HEK293 (cell line): Measurements from ENCODE around the gene RNF145.
A peak's percentile ranks its signal among the peaks of the same experiment; 100 is the strongest.

Source experiments
- CTCF ChIA-PET: fragments of 350-600 bp; formaldehyde crosslinking; extraction: SDS; loops from one replicate; lab custom pipeline; 2021; ENCODE audit warnings: antibody characterized with exemption; lab: Yijun Ruan, JAX
- POLR2A ChIA-PET: fragments of 300-600 bp; formaldehyde crosslinking; extraction: SDS; loops from one replicate; lab custom pipeline; 2020; ENCODE audit warnings: antibody characterized with exemption, inconsistent platforms; lab: Yijun Ruan, JAX
- H3K27ac ChIP-seq: fragments of 200-500 bp; sonication (Bioruptor generic); 2 replicates; pipeline ENCODE4 v1.5.1; 2014; ENCODE audit warnings: low read depth, low read length, control low read depth, inconsistent platforms; ENCODE audit errors: extremely low read depth
- H3K36me3 ChIP-seq, 2 experiments: fragments of 200-500 bp in 1 of 2; sonication (Bioruptor generic) in 1 of 2; 1 replicate in 1 of 2; 2 replicates in 1 of 2; pipeline ENCODE4 v1.5.1; 2014 to 2017; ENCODE audit warnings: inconsistent platforms in 2 of 2, low read length in 2 of 2; ENCODE audit not compliant: control insufficient read depth in 2 of 2, insufficient read depth in 1 of 2
- H3K4me1 ChIP-seq: fragments of 200-500 bp; sonication (Bioruptor generic); 2 replicates; pipeline ENCODE4 v1.5.1; 2014; ENCODE audit warnings: mild to moderate bottlenecking, low read length, inconsistent platforms; ENCODE audit not compliant: control insufficient read depth, insufficient read depth
- H3K4me3 ChIP-seq: 2 replicates; pipeline ENCODE4 v1.5.1; 2011; ENCODE audit warnings: low read depth, mild to moderate bottlenecking, control low read depth, low read length, moderate library complexity
- H3K9me3 ChIP-seq: fragments of 200-500 bp; sonication (Bioruptor generic); 2 replicates; pipeline ENCODE4 v1.5.1; 2014; ENCODE audit warnings: low read depth, low read length, inconsistent platforms; ENCODE audit not compliant: control insufficient read depth, insufficient read depth
- EGR2 ChIP-seq: fragments of 450-650 bp; formaldehyde crosslinking; IDR thresholded peaks from 2 replicates; pipeline ENCODE4 v1.5.1; 2016; ENCODE audit warnings: low read depth, missing biosample characterization, missing genetic modification characterization
- FEZF1 ChIP-seq: fragments of 450-650 bp; formaldehyde crosslinking; IDR thresholded peaks from 2 replicates; pipeline ENCODE4 v1.5.1; 2016; ENCODE audit warnings: missing biosample characterization, missing genetic modification characterization
- GLIS1 ChIP-seq: fragments of 450-650 bp; formaldehyde crosslinking; IDR thresholded peaks from 2 replicates; pipeline ENCODE4 v1.5.1; 2016; ENCODE audit warnings: missing biosample characterization, missing genetic modification characterization
- RBAK ChIP-seq: fragments of 450-650 bp; formaldehyde crosslinking; IDR thresholded peaks from 2 replicates; pipeline ENCODE4 v1.5.1; 2016; ENCODE audit warnings: missing biosample characterization, missing genetic modification characterization
- SETDB1 ChIP-seq: IDR thresholded peaks from one replicate; pipeline ENCODE4 v1.6.1; 2017; ENCODE audit warnings: mild to moderate bottlenecking, low read length, moderate library complexity, mixed read lengths; ENCODE audit not compliant: insufficient read length
- WT1 ChIP-seq: fragments of 450-650 bp; formaldehyde crosslinking; IDR thresholded peaks from 2 replicates; pipeline ENCODE4 v1.5.1; 2016; ENCODE audit warnings: missing biosample characterization, missing genetic modification characterization
- ZBTB17 ChIP-seq: fragments of 450-650 bp; formaldehyde crosslinking; IDR thresholded peaks from 2 replicates; pipeline ENCODE4 v1.5.1; 2016; ENCODE audit warnings: missing biosample characterization, missing genetic modification characterization
- ZNF239 ChIP-seq: fragments of 450-650 bp; formaldehyde crosslinking; IDR thresholded peaks from 2 replicates; pipeline ENCODE4 v1.5.1; 2016; ENCODE audit warnings: missing biosample characterization, missing genetic modification characterization
- ZNF391 ChIP-seq: fragments of 450-650 bp; formaldehyde crosslinking; IDR thresholded peaks from 2 replicates; pipeline ENCODE4 v1.5.1; 2016; ENCODE audit warnings: low read depth, missing biosample characterization, missing genetic modification characterization, borderline replicate concordance
- ZNF530 ChIP-seq: fragments of 450-650 bp; formaldehyde crosslinking; IDR thresholded peaks from 2 replicates; pipeline ENCODE4 v1.5.1; 2016; ENCODE audit warnings: low read depth, missing biosample characterization, missing genetic modification characterization
- ZNF585B ChIP-seq: fragments of 450-650 bp; formaldehyde crosslinking; IDR thresholded peaks from 2 replicates; pipeline ENCODE4 v1.5.1; 2016; ENCODE audit warnings: missing biosample characterization, missing genetic modification characterization
- ZNF701 ChIP-seq: fragments of 450-650 bp; formaldehyde crosslinking; IDR thresholded peaks from 2 replicates; pipeline ENCODE4 v1.5.1; 2016; ENCODE audit warnings: missing biosample characterization, missing genetic modification characterization
- ZNF76 ChIP-seq: fragments of 450-650 bp; formaldehyde crosslinking; IDR thresholded peaks from 2 replicates; pipeline ENCODE4; 2016; ENCODE audit warnings: low read depth, missing biosample characterization, missing genetic modification characterization, borderline replicate concordance
- TF ChIP-seq, protein P1 (sequence below): fragments of 450-650 bp; formaldehyde crosslinking; IDR thresholded peaks from 2 replicates; pipeline ENCODE4 v1.5.1; 2016; ENCODE audit warnings: missing biosample characterization, missing genetic modification characterization, borderline replicate concordance
- TF ChIP-seq, protein P2 (sequence below): fragments of 450-650 bp; formaldehyde crosslinking; IDR thresholded peaks from 2 replicates; pipeline ENCODE4 v1.5.1; 2016; ENCODE audit warnings: missing biosample characterization, missing genetic modification characterization
- TF ChIP-seq, protein P3 (sequence below): fragments of 450-650 bp; formaldehyde crosslinking; IDR thresholded peaks from 2 replicates; pipeline ENCODE4 v1.5.1; 2016; ENCODE audit warnings: missing biosample characterization, missing genetic modification characterization
- TF ChIP-seq, protein P4 (sequence below): fragments of 450-650 bp; formaldehyde crosslinking; IDR thresholded peaks from 2 replicates; pipeline ENCODE4 v1.5.1; 2017; ENCODE audit warnings: missing biosample characterization, mild to moderate bottlenecking, missing genetic modification characterization, moderate library complexity
- TF ChIP-seq, protein P5 (sequence below): fragments of 450-650 bp; formaldehyde crosslinking; IDR thresholded peaks from 2 replicates; pipeline ENCODE4 v1.5.1; 2016; ENCODE audit warnings: missing biosample characterization, missing genetic modification characterization, low read depth
- TF ChIP-seq, protein P6 (sequence below): fragments of 450-650 bp; formaldehyde crosslinking; IDR thresholded peaks from 2 replicates; pipeline ENCODE4 v1.5.1; 2017; ENCODE audit warnings: missing biosample characterization, missing genetic modification characterization
- TF ChIP-seq, protein P7 (sequence below): fragments of 450-650 bp; formaldehyde crosslinking; optimal IDR thresholded peaks from 2 replicates; pipeline ENCODE3; 2016; ENCODE audit warnings: missing biosample characterization, mild to moderate bottlenecking, missing genetic modification characterization
- TF ChIP-seq, protein P8 (sequence below): fragments of 450-650 bp; formaldehyde crosslinking; conservative IDR thresholded peaks from 2 replicates; pipeline ENCODE4 v1.5.1; 2016; ENCODE audit warnings: low read depth, missing biosample characterization, missing genetic modification characterization

The RNF145 gene

DNA sequence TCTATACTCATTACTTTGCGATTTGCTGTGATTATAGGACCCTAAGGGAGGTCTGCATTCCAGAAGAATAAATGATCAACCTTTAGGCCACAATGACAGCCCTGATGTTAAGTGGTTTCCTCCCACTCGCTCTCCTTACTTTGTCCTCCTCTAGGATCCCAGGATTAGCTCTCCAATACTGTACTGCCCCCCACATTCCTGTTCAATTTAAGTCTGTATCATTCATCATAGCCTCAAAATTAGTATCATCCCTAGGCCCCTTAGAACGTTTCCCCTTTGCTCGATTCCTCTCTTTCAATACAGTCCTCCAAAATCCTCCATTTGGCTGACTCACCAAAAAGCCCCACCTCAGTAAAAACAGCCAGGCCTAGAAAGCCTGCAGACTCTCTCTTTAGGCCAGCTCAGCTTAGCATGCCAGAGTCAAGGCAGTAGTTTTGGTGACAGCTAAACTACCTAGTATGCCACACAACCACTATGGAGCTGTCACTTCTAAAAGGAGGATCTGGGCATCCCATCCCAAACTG lies 24.4 kb downstream of the RNF145 start:
- CTCF ChIA-PET = interaction anchor here (0.6 kb wide), 2 partner anchors 25 to 364 kb away, joined by 3 read pairs; no protein-coding TSS in a partner anchor
- Histone ChIP-seq H3K36me3 (peaks cover under 1 to 13% of the 10 kb centered on the region in 2 experiments; a peak in 2 of 3 replicates), H3K4me3 (no peak overlapping the region), H3K27ac (no peak overlapping the region), H3K9me3 (no peaks in the 10 kb centered on the region), H3K4me1 (peaks cover 21% of the 10 kb centered on the region)
- POLR2A ChIA-PET = interaction anchor here (0.7 to 1.4 kb wide), 2 partner anchors 15 to 24 kb away, joined by 3 to 4 read pairs; no protein-coding TSS in a partner anchor
- TF ChIP-seq ZNF391 (tag by site-specific recombination) = no peak
- TF ChIP-seq ZNF76 (tag by site-specific recombination) = no peak
- TF ChIP-seq, protein P1, sequence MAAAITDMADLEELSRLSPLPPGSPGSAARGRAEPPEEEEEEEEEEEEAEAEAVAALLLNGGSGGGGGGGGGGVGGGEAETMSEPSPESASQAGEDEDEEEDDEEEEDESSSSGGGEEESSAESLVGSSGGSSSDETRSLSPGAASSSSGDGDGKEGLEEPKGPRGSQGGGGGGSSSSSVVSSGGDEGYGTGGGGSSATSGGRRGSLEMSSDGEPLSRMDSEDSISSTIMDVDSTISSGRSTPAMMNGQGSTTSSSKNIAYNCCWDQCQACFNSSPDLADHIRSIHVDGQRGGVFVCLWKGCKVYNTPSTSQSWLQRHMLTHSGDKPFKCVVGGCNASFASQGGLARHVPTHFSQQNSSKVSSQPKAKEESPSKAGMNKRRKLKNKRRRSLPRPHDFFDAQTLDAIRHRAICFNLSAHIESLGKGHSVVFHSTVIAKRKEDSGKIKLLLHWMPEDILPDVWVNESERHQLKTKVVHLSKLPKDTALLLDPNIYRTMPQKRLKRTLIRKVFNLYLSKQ (tag by site-specific recombination) = no peak
- TF ChIP-seq, protein P2, sequence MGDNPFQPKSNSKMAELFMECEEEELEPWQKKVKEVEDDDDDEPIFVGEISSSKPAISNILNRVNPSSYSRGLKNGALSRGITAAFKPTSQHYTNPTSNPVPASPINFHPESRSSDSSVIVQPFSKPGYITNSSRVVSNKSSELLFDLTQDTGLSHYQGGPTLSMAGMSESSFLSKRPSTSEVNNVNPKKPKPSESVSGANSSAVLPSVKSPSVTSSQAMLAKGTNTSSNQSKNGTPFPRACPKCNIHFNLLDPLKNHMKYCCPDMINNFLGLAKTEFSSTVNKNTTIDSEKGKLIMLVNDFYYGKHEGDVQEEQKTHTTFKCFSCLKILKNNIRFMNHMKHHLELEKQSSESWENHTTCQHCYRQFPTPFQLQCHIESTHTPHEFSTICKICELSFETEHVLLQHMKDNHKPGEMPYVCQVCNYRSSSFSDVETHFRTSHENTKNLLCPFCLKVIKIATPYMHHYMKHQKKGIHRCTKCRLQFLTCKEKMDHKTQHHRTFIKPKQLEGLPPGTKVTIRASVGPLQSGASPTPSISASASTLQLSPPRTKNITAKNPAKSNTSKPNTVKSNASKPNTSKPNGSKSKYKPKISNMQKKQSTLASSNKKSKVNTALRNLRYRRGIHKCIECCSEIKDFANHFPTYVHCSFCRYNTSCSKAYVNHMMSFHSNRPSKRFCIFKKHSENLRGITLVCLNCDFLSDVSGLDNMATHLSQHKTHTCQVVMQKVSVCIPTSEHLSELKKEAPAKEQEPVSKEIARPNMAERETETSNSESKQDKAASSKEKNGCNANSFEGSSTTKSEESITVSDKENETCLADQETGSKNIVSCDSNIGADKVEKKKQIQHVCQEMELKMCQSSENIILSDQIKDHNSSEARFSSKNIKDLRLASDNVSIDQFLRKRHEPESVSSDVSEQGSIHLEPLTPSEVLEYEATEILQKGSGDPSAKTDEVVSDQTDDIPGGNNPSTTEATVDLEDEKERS (tag by site-specific recombination) = no peak
- TF ChIP-seq ZNF530 = no peak
- peak; percentile 42; the same call in 1 of the 2 replicates for TF ChIP-seq EGR2 (tag by site-specific recombination)
- TF ChIP-seq, protein P3, sequence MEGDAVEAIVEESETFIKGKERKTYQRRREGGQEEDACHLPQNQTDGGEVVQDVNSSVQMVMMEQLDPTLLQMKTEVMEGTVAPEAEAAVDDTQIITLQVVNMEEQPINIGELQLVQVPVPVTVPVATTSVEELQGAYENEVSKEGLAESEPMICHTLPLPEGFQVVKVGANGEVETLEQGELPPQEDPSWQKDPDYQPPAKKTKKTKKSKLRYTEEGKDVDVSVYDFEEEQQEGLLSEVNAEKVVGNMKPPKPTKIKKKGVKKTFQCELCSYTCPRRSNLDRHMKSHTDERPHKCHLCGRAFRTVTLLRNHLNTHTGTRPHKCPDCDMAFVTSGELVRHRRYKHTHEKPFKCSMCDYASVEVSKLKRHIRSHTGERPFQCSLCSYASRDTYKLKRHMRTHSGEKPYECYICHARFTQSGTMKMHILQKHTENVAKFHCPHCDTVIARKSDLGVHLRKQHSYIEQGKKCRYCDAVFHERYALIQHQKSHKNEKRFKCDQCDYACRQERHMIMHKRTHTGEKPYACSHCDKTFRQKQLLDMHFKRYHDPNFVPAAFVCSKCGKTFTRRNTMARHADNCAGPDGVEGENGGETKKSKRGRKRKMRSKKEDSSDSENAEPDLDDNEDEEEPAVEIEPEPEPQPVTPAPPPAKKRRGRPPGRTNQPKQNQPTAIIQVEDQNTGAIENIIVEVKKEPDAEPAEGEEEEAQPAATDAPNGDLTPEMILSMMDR (tag by site-specific recombination) = no peak
- TF ChIP-seq GLIS1 (tag by site-specific recombination) = peak; percentile 40
- TF ChIP-seq, protein P4, sequence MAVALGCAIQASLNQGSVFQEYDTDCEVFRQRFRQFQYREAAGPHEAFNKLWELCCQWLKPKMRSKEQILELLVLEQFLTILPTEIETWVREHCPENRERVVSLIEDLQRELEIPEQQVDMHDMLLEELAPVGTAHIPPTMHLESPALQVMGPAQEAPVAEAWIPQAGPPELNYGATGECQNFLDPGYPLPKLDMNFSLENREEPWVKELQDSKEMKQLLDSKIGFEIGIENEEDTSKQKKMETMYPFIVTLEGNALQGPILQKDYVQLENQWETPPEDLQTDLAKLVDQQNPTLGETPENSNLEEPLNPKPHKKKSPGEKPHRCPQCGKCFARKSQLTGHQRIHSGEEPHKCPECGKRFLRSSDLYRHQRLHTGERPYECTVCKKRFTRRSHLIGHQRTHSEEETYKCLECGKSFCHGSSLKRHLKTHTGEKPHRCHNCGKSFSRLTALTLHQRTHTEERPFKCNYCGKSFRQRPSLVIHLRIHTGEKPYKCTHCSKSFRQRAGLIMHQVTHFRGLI (tag by site-specific recombination) = no peak
- TF ChIP-seq ZNF585B = no peak
- TF ChIP-seq SETDB1 = no peak
- no peak for TF ChIP-seq RBAK
- TF ChIP-seq FEZF1 (tag by site-specific recombination) = no peak
- TF ChIP-seq, protein P5, sequence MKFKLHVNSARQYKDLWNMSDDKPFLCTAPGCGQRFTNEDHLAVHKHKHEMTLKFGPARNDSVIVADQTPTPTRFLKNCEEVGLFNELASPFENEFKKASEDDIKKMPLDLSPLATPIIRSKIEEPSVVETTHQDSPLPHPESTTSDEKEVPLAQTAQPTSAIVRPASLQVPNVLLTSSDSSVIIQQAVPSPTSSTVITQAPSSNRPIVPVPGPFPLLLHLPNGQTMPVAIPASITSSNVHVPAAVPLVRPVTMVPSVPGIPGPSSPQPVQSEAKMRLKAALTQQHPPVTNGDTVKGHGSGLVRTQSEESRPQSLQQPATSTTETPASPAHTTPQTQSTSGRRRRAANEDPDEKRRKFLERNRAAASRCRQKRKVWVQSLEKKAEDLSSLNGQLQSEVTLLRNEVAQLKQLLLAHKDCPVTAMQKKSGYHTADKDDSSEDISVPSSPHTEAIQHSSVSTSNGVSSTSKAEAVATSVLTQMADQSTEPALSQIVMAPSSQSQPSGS (tag by site-specific recombination) = no peak
- TF ChIP-seq, protein P6, sequence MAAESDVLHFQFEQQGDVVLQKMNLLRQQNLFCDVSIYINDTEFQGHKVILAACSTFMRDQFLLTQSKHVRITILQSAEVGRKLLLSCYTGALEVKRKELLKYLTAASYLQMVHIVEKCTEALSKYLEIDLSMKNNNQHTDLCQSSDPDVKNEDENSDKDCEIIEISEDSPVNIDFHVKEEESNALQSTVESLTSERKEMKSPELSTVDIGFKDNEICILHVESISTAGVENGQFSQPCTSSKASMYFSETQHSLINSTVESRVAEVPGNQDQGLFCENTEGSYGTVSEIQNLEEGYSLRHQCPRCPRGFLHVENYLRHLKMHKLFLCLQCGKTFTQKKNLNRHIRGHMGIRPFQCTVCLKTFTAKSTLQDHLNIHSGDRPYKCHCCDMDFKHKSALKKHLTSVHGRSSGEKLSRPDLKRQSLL (tag by site-specific recombination) = no peak
- TF ChIP-seq, protein P7, sequence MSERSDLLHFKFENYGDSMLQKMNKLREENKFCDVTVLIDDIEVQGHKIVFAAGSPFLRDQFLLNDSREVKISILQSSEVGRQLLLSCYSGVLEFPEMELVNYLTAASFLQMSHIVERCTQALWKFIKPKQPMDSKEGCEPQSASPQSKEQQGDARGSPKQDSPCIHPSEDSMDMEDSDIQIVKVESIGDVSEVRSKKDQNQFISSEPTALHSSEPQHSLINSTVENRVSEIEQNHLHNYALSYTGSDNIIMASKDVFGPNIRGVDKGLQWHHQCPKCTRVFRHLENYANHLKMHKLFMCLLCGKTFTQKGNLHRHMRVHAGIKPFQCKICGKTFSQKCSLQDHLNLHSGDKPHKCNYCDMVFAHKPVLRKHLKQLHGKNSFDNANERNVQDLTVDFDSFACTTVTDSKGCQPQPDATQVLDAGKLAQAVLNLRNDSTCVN = no peak
- peak; percentile 95 for TF ChIP-seq WT1 (tag by site-specific recombination)
- TF ChIP-seq, protein P8, sequence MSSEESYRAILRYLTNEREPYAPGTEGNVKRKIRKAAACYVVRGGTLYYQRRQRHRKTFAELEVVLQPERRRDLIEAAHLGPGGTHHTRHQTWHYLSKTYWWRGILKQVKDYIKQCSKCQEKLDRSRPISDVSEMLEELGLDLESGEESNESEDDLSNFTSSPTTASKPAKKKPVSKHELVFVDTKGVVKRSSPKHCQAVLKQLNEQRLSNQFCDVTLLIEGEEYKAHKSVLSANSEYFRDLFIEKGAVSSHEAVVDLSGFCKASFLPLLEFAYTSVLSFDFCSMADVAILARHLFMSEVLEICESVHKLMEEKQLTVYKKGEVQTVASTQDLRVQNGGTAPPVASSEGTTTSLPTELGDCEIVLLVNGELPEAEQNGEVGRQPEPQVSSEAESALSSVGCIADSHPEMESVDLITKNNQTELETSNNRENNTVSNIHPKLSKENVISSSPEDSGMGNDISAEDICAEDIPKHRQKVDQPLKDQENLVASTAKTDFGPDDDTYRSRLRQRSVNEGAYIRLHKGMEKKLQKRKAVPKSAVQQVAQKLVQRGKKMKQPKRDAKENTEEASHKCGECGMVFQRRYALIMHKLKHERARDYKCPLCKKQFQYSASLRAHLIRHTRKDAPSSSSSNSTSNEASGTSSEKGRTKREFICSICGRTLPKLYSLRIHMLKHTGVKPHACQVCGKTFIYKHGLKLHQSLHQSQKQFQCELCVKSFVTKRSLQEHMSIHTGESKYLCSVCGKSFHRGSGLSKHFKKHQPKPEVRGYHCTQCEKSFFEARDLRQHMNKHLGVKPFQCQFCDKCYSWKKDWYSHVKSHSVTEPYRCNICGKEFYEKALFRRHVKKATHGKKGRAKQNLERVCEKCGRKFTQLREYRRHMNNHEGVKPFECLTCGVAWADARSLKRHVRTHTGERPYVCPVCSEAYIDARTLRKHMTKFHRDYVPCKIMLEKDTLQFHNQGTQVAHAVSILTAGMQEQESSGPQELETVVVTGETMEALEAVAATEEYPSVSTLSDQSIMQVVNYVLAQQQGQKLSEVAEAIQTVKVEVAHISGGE (tag by site-specific recombination) = no peak
- peak; percentile 72 for TF ChIP-seq ZBTB17 (tag by site-specific recombination)
- TF ChIP-seq ZNF701 = no peak
- TF ChIP-seq ZNF239 (tag by site-specific recombination) = no peak
